NB4 (cell line): ENCODE results near the gene SLC25A3.

ENCODE experiments used
- CTCF ChIP-seq: IDR thresholded peaks from one replicate; pipeline ENCODE4 v1.5.1; 2012; ENCODE audit warnings: low read depth, low read length
- MYC ChIP-seq: IDR thresholded peaks from 2 replicates; pipeline ENCODE4 v1.6.1; 2011; ENCODE audit warnings: low read depth, low read length
- POLR2A ChIP-seq: IDR thresholded peaks from 2 replicates; pipeline ENCODE4 v1.6.1; 2011; ENCODE audit warnings: mild to moderate bottlenecking; ENCODE audit not compliant: insufficient read length; ENCODE audit errors: extremely low read depth

- TF ChIP-seq CTCF (no peak), POLR2A (no peak), MYC (no peak; the same call in 1 of the 2 replicates)
Measured at GRCh38 chr12:98644433-98644711, 50.9 kb downstream of the SLC25A3 start.
